GM21825 (cell line): Measurements from ENCODE around the gene MFSD12.
A peak's percentile ranks its signal among the peaks of the same experiment; 100 is the strongest.

ENCODE experiments used
- ATAC-seq: cut with Tn5 transposase; IDR thresholded peaks from one replicate; pipeline ENCODE4 v1.9.1; 2021; ENCODE audit warnings: mild to moderate bottlenecking, moderate library complexity; ENCODE audit not compliant: unreplicated experiment

The MFSD12 gene

DNA sequence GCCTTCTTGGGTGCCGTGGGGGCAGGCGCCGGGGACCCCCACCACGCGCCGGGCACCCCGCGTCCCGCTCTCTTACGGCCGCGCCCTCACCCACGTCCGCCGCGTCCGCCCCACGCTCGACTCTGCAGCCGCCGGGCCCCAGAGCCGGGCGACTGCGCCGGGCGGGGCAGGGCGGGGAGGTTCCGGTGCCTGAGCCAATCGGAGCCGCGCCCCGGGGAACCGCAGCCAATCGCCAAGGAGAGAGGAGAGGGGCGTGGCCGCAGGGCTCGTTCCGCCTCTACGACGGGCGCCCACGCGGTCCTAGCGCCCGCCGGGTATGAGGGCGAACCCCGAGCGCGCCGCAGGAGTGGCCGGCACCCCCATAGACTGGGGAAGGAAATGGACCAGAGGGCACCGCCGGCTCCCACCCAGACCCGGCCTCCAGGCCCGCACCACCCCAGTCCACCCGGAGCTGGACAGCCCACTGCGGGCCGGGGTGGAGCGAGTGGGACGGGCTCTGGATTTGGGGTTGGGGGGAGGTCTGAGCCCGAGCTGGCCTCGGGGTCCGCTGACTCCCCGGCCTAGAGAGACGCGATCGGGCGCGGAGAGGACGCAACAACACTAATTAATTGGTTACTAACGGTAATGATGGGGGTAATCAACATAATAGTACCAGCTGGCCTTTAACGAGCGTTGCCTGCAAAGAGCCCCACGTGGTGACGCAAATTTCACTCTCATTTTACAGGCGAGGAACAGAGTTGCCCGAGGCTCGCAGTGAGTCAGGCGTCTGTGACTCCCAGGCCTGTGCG lies at the start of gene MFSD12:
MFSD12 (minus strand) TSS at position 126 of the 788 bp plus-strand sequence. CDS start 183 bp downstream, outside the sequence.
- ATAC-seq = peak; percentile 65

DNA sequence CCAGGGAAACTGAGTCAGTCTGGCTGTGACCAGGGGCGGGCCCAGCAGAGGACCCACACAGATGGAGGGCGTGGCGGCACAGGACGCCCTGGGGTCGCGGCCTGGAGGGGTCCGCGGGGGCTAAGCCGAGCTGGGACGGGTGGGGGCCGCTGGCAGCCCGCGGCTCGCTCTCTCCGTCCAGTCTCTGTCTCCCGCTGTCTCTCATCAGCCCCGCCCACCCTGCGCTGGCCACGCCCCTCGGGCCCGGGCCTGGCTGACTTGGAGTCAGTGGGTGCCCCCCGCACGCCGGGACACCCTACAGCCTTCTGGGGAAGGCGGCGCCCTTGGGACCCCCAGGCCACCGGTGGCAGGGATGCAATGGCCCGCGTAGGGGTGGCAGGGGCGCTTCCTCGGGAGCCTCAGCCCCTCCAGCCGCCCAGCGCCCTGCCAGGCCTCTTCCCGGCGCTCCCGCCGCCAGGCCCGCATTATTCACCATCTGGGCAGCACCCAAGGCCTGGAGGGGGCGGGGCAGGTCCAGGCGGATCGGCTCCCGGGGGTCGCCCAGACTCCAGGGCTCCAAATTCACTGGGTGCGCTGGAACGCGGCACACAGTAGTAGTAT lies 49.4 kb upstream of the MFSD12 start, which contains the start of gene TBXA2R:
TBXA2R (minus strand) TSS at position 186 of the 600 bp plus-strand sequence. CDS start 6,241 bp downstream, outside the sequence.
- no peak for ATAC-seq

DNA sequence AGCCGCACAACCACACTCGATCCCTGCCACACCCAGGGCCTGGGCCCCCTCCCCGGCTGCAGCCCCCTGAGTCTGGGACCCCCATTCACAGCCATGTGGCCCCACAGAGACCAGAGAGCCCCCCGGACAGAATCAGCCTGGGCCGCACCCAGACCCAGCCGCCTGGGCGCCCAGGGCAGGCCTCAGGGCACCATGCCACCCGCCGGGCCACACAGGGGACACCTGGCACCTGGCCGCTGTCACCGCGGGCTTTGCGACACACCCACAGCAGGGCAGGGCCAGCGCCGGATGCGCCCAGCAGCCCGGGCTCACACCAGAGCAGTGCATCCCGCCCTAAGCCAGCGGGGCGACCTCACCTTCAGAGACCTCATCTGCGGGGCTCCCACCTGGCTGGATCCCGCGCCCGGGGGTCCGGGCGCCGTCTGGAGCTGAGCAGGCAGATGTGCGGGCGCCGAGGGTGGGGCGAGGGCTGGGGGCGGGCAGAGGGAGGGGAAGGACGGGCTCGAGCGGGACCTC lies 48.8 kb upstream of the MFSD12 start:
- no peak for ATAC-seq

DNA sequence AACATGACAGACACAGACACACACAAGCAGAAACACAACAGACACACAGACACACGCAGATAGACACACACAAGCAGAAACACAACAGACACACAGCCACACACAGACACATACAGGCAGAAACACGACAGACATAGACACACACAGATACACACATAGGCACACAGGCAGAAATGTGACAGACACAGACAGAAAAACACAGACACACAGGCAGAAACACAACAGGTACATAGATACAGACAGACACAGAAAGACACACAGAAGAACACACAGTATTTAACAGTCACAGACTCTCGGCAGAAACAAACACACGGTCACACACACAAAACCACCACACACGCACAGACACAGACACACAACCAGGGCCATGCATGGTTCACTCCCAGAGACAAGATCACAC lies 48.4 kb upstream of the MFSD12 start:
- ATAC-seq = no peak

- no peak for ATAC-seq
Observed at GRCh38 chr19:3605361-3605760, 48.0 kb upstream of the MFSD12 start.

DNA sequence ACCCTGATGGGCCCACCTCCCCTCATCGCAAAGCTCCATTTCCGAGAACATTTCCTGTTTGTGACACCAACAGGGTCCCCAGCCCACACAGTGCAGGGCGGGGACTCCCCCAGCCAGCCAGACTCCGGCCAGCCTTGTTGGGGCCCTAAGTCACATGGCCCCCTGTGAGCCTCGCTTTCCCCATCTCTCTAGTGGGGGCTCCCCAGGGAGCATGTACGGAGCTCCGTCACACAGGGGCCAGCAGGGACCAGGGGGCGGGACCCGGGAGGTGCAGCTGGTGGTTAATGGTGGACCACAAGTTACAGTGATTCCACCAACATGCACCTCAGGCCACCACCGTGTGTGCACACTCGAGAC lies 47.6 kb upstream of the MFSD12 start:
- no peak for ATAC-seq

DNA sequence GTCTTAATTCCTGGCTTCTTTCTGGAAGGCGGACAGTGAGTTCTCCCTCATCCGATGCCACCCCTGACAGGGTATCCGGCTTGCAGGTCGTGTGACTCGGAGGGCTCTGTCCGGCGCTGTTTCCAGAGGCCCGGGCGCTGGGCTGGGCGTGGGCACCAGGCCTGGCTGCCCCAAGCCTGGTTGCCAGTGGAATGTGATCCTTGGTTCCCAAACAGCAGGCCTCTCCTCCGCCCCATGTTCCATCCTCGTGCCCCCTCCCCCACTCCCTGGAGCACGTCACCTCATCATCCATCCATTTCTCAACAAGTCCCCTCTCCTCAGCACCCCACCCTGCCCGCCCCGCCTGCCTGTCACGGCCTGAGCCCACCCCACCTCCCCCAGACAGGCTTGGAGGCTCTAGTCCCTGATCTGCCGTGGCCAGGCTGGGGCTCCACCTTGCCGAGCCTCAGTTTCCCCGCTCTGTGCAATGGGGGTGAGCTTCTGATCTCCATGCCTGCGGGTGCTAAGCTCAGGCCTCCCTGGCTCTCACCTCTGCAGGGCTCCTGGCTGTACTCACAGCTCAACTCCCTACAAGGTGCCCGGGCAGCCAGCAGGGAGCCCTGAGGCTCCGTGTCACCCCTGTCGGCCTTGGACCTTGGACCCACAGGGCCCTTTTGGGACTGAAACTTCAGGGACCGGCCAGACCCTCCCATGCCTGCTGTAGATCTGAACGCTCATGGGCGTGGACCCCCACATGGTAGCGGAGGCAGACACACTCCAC lies 47.0 kb upstream of the MFSD12 start:
- ATAC-seq = no peak

DNA sequence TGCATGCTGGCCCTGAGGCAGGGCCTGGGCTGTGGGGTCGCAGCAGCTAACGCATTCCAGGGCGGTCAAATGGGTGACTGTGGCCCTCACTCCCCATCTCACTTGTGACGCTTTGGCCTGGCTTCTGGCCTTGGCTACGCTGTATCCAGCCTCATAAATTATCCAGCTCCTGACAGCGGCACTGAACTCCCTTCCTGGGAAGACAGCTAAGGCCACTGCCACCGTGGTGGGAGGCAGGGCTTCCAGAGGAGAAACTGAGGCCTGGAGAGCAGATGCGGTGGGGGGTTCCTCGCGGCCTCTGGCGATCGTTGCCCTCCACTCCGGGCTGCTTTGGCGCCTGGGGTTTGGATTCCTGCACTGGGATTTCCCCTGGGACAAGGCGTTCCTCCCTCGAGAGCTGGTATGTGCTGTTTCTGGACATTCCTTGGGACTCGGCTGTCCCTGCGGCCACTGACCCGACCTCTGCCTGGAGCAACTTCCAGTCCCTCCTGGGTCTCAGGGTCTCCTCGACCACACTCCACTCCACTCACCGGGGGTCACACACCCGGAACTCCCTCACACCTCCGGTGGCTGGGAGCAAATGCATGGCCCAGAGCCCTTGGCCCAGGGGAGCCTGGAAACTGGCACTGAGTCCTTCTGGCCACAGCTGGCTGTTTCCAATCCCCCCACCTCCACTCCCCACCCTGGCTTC lies 45.9 kb upstream of the MFSD12 start:
- ATAC-seq = no peak

GRCh38 chr19:3601021-3601420 lies 43.6 kb upstream of the MFSD12 start:
- no peak for ATAC-seq

DNA sequence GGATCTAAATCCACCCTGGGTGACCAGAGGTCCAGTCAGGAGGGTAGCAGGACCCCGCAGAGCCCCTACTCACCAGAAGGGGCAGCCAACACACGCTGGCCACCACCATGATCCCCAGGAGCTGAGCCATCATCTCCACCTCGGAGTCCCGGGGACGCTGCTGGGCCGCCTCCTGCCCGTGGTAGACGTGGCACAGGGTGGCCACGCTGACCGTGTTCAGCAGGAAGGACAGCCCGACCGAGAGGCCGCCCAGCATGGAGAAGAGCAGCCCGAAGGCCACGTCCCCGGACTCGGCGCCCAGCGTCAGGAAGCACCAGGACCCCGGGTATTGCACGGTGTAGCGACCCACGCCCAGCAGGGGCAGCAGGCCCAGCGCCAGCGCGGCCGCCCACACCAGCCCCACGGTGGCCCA lies 42.4 kb upstream of the MFSD12 start:
- ATAC-seq = no peak

DNA sequence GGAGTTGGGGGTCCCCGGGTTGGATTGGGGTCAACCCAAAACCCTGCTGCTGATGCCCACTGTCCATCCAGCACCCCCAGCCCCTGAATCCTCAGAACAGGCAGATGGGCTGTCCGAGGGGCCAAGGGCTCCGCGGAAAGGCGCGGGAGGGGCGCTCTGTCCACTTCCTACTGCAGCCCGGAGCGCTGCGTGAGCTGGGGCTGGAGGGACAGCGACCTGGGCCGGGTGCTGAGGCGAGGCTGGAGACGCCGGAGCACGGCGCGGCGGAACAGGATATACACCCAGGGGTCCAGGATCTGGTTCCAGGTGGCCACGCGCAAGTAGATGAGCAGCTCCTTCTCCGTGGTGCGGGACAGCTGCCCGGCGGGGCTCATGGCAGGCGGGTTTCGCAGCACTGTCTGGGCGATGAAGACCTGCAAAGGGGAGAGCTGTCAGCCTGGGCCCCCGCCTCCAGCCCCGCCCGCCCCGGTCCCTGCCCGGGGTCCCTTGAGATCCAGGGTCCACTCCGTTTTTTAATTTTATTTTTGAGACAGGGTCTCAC lies 38.2 kb upstream of the MFSD12 start:
- ATAC-seq = no peak

- no peak for ATAC-seq
Observed at GRCh38 chr19:3593156-3593555, 35.8 kb upstream of the MFSD12 start.

GRCh38 chr19:3591876-3592613 lies 34.7 kb upstream of the MFSD12 start:
- ATAC-seq = no peak

- no peak for ATAC-seq
Observed at GRCh38 chr19:3590991-3591659, 33.7 kb upstream of the MFSD12 start.

- no peak for ATAC-seq
Observed at GRCh38 chr19:3589949-3590348, 32.6 kb upstream of the MFSD12 start.

DNA sequence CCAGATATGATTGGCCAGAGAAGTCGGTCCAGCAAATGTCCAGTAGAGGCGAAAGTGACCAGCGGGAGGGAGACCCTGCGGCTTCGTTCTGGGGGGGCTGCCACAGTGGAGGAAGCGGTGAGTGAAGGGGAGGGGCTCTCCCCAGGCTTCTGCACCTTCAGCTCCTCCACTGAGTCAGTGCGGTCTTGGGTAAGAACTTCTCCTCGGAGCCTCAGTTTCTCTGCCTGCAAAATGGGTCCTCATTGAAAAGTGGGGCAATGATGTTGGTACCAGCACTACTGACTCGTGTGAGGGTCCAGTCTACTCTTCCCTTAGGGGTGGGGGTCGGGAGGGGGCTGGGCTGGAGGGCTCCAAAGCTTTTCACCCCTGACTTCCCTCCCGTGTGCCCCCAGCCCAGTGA lies 32.1 kb upstream of the MFSD12 start:
- ATAC-seq = no peak

DNA sequence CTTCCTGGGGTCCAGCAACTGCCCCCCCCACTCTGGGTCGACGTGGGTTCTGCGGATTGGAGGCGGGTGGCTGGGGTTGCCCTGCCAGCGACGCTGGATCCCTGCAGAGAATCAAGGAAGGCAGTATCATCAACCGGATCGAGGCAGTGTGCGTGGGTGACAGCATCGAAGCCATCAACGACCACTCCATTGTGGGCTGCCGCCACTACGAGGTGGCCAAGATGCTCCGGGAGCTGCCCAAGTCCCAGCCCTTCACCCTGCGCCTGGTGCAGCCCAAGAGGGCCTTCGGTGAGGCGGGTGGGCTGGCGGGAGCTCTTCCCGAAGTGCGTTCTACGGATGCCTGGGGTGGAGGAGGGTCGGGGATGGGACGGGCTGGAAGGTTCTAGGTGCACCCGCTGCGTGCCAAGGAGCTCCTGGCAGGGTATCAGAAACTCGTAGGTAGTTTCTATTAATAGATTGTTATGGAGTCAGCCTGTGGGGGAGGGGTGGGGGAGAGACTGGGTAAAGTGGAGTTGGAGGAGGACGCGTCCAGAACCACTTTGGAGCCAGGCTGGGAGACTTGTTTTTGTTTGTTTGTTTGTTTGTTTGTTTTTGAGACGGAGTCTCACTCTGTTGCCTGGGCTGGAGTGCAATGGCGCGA lies 29.4 kb upstream of the MFSD12 start:
- ATAC-seq = no peak

DNA sequence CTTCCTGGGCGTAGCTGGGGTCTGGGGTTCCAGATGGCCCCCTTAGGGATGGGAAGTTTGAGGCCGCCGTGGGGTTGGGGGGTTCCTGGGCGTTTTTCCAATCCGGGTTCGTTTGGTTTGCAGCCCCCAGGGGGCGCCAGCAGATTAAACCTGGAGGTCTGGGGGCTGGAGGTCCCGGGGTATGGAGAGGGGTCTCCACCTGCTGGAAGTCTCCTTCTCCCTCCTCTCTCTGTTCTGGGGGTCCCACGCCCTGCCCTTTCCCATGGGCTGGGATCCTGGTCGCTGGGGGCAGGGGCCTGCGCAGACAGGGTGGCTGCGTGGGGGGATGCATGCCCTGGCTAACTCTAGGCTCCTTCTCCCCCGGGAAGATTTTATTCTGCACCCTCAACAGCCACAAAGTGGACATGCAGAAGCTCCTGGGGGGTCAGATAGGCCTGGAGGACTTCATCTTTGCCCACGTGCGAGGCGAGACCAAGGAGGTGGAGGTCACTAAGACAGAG lies 28.8 kb upstream of the MFSD12 start:
- no peak for ATAC-seq
